ENCODE results near the gene BMP3.

BMP3 gene

DNA sequence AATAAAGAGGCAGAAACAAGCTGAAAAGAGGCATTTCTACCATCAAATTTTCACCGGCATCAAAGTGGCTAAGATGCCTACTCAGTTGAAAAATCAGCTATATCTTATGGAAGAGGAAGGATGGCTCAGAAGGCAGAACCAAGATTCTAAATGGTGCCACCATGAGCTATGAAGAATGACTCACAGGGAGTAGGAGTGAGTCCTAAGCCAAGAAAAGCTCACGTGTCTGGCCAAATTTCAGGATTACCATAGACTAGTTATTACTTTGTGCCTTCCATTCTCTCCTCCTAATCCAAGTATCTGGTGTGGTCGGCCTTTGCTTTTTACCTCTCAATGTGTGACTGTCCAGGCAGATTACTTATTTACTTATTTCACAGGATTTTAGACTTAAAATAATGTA is 54.8 kb downstream of the BMP3 start:
- H3K4me3 ChIP-seq (ENCODE audit: low read depth, low read length, poor library complexity, severe bottlenecking), result no peak overlapping the region
- no peaks in the 10 kb centered on the region for H3F3A ChIP-seq (ENCODE audit: insufficient read depth, low read length)
- H3K4me2 ChIP-seq (ENCODE audit: low read length), result no peak overlapping the region
- no peaks in the 10 kb centered on the region for H3K4me1 ChIP-seq (ENCODE audit: insufficient read depth, low read length, severe bottlenecking)
- no peaks in the 10 kb centered on the region for H3K36me3 ChIP-seq (ENCODE audit: insufficient read depth, low read length)
- H3K9me2 ChIP-seq (ENCODE audit: low read depth, low read length), result no peaks in the 10 kb centered on the region
- no peak overlapping the region for H3K9ac ChIP-seq (ENCODE audit: low read length)
- H3K79me2 ChIP-seq (ENCODE audit: insufficient read depth, low read length), result no peaks in the 10 kb centered on the region
- TF ChIP-seq, protein P1, sequence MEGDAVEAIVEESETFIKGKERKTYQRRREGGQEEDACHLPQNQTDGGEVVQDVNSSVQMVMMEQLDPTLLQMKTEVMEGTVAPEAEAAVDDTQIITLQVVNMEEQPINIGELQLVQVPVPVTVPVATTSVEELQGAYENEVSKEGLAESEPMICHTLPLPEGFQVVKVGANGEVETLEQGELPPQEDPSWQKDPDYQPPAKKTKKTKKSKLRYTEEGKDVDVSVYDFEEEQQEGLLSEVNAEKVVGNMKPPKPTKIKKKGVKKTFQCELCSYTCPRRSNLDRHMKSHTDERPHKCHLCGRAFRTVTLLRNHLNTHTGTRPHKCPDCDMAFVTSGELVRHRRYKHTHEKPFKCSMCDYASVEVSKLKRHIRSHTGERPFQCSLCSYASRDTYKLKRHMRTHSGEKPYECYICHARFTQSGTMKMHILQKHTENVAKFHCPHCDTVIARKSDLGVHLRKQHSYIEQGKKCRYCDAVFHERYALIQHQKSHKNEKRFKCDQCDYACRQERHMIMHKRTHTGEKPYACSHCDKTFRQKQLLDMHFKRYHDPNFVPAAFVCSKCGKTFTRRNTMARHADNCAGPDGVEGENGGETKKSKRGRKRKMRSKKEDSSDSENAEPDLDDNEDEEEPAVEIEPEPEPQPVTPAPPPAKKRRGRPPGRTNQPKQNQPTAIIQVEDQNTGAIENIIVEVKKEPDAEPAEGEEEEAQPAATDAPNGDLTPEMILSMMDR (IDR thresholded peaks at IDR 0.05; ENCODE audit: low read length), result no peak
- TF ChIP-seq EZH2 (IDR thresholded peaks at IDR 0.05; ENCODE audit: borderline replicate concordance, low read length), result no peak
- H3K27ac ChIP-seq (ENCODE audit: low read depth, low read length, poor library complexity, severe bottlenecking), result no peak overlapping the region
- no peaks in the 10 kb centered on the region for H3K27me3 ChIP-seq (ENCODE audit: insufficient read depth, low read length)
- no peak overlapping the region for H2AFZ ChIP-seq (ENCODE audit: low read length)
- no peaks in the 10 kb centered on the region for H4K20me1 ChIP-seq (ENCODE audit: insufficient read depth, low read length)
- no peaks in the 10 kb centered on the region for H3K9me3 ChIP-seq (ENCODE audit: low read length)

DNA sequence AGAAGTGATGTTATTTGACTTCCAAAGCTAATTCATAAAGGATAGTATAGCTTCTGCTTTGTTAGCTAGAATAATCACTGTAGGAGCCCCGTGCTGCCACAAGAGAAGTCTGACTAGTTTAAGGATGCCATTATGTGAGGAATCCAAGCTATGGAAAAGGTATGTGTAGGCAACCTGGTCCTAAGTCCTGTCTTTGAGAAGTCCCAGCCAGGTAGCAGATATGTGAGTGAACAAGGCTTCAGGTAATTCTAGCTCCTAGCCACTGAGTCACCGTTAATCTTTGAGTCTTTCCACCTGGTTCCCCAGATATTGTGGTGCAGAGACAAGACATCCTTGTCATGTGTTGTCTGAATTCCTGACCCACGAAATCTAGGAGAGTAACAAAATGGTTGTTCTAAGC is 55.5 kb downstream of the BMP3 start:
- no peaks in the 10 kb centered on the region for H3K9me2 ChIP-seq (ENCODE audit: low read depth, low read length)
- TF ChIP-seq, protein P1 (IDR thresholded peaks at IDR 0.05; ENCODE audit: low read length), result no peak
- TF ChIP-seq EZH2 (IDR thresholded peaks at IDR 0.05; ENCODE audit: borderline replicate concordance, low read length), result no peak

DNA sequence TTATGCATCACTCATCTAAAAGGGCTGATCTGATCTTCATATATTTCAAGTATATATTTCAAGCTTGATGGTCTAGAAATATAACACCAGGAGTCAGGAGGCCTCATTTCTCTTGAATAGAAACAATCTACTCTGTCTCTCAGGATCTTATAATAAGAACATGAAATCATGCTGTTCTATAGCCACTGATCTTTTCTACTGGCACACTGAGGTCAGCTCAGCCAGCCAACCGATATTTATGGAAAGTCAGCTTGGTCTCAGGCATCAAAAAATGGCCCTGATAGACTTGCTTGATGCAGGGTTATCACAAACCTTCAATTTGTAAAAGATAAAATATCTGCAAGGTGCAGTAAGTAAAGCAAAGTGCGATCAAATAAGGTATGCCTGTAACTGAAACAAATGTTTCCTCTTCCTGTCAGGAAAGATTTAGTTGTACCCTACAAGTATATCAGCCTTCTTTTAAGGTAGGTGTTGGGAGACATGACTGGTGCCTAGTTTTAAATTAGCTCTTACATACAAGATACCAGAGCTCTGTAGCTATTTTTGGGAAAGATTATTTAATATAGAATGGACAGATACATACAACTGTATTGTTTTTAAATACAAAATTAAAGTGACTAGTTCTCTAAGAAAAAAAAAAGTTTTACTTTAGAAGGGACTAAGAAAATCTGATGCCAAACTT is 63.4 kb downstream of the BMP3 start:
- Histone ChIP-seq H3K27ac (ENCODE audit: low read depth, low read length, poor library complexity, severe bottlenecking) (no peak overlapping the region), H3K9me3 (ENCODE audit: low read length) (no peaks in the 10 kb centered on the region), H3K9ac (ENCODE audit: low read length) (no peak overlapping the region), H3K79me2 (ENCODE audit: insufficient read depth, low read length) (no peaks in the 10 kb centered on the region), H3K9me2 (ENCODE audit: low read depth, low read length) (no peaks in the 10 kb centered on the region), H3K4me2 (ENCODE audit: low read length) (no peak overlapping the region), H3K36me3 (ENCODE audit: insufficient read depth, low read length) (no peaks in the 10 kb centered on the region), H3K4me1 (ENCODE audit: insufficient read depth, low read length, severe bottlenecking) (no peaks in the 10 kb centered on the region), H3K4me3 (ENCODE audit: low read depth, low read length, poor library complexity, severe bottlenecking) (no peak overlapping the region), H3F3A (ENCODE audit: insufficient read depth, low read length) (no peaks in the 10 kb centered on the region), H3K27me3 (ENCODE audit: insufficient read depth, low read length) (no peaks in the 10 kb centered on the region), H4K20me1 (ENCODE audit: insufficient read depth, low read length) (no peaks in the 10 kb centered on the region), H2AFZ (ENCODE audit: low read length) (no peak overlapping the region)
- no peak for TF ChIP-seq EZH2 (IDR thresholded peaks at IDR 0.05; ENCODE audit: borderline replicate concordance, low read length)
- TF ChIP-seq, protein P1 (IDR thresholded peaks at IDR 0.05; ENCODE audit: low read length), result no peak

More for the DNA sequence above, 55.5 kb downstream of the BMP3 start:
- Histone ChIP-seq H3K27me3 (ENCODE audit: insufficient read depth, low read length) (no peaks in the 10 kb centered on the region), H3K4me1 (ENCODE audit: insufficient read depth, low read length, severe bottlenecking) (no peaks in the 10 kb centered on the region), H3K4me3 (ENCODE audit: low read depth, low read length, poor library complexity, severe bottlenecking) (no peak overlapping the region), H4K20me1 (ENCODE audit: insufficient read depth, low read length) (no peaks in the 10 kb centered on the region), H3K27ac (ENCODE audit: low read depth, low read length, poor library complexity, severe bottlenecking) (no peak overlapping the region), H3K36me3 (ENCODE audit: insufficient read depth, low read length) (no peaks in the 10 kb centered on the region), H3K9ac (ENCODE audit: low read length) (no peak overlapping the region), H3K4me2 (ENCODE audit: low read length) (no peak overlapping the region), H3K79me2 (ENCODE audit: insufficient read depth, low read length) (no peaks in the 10 kb centered on the region), H2AFZ (ENCODE audit: low read length) (no peak overlapping the region), H3F3A (ENCODE audit: insufficient read depth, low read length) (no peaks in the 10 kb centered on the region), H3K9me3 (ENCODE audit: low read length) (no peaks in the 10 kb centered on the region)
